AG04449 (cell line): ENCODE results near the gene MMP25.

ENCODE experiments used
- CTCF ChIA-PET: fragments of 350-600 bp; formaldehyde crosslinking; extraction: SDS; loops from one replicate; lab custom pipeline; 2021; ENCODE audit warnings: antibody characterized with exemption; lab: Yijun Ruan, JAX
- POLR2A ChIA-PET: fragments of 400-600, 350-600 bp; formaldehyde crosslinking; extraction: SDS; loops from one replicate; lab custom pipeline; 2020; ENCODE audit warnings: antibody characterized with exemption, inconsistent platforms; lab: Yijun Ruan, JAX
- DNase-seq: peaks from one replicate; pipeline ENCODE4 v3.0.0-alpha.2; 2010; ENCODE audit warnings: low read depth, low spot score
- H3K4me3 ChIP-seq: 2 replicates; pipeline ENCODE4 v1.5.1; 2011; ENCODE audit warnings: low read depth, mild to moderate bottlenecking, control low read depth, low read length
- TF ChIP-seq, protein P1 (sequence below): IDR thresholded peaks from one replicate; pipeline ENCODE4 v1.5.1; 2011; ENCODE audit warnings: mild to moderate bottlenecking, moderate library complexity, low read length, control low read depth, inconsistent platforms; ENCODE audit not compliant: insufficient read depth; ENCODE audit errors: missing control alignments

The MMP25 gene

DNA sequence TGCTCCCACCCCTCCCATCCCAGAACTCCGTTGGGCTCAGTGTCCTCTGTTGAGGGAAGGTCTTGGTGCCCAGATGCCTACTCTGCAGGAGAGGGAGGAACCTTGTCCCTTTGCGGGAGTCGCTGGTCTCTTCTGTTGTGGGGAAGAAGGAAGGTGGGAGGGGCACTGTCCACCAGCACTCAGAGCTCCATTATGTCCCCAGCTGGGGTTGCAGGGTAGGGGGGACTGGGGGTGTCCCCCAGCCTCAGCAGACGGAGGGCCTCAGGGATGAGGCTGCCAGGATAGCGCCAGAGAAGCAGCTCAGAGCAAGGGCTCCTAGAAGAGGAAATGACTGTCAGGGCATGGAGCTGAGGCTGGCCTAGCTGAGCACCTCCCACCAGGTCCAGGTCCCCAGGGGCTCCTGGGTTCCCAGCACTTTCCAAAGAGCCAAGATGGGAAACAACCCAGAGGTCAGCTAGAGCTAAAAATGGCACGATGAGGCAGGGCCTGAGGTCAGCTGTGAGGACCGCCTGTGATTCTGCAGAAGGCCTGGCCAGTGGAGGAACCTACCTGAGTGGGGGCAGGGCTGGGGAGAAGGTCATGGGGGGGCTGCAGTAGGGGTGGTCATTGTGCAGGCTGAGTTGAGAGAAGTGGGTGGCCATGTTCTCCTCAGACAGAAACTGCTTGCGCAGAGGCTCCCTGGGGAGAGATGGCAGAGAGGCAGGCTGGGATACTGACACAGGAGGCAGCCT, 23.5 kb upstream of the MMP25 start:
- ChIA-PET CTCF (interaction anchor here (1.2 to 6.5 kb wide), 3 partner anchors 9 to 37 kb away, joined by 4 to 71 read pairs (median 5); no protein-coding TSS in a partner anchor), POLR2A (interaction anchor here (0.6 to 5.7 kb wide), 8 partner anchors 9 to 112 kb away, joined by 3 to 40 read pairs (median 4); partner anchors contain the start of gene ZNF213)
- TF ChIP-seq, protein P1, sequence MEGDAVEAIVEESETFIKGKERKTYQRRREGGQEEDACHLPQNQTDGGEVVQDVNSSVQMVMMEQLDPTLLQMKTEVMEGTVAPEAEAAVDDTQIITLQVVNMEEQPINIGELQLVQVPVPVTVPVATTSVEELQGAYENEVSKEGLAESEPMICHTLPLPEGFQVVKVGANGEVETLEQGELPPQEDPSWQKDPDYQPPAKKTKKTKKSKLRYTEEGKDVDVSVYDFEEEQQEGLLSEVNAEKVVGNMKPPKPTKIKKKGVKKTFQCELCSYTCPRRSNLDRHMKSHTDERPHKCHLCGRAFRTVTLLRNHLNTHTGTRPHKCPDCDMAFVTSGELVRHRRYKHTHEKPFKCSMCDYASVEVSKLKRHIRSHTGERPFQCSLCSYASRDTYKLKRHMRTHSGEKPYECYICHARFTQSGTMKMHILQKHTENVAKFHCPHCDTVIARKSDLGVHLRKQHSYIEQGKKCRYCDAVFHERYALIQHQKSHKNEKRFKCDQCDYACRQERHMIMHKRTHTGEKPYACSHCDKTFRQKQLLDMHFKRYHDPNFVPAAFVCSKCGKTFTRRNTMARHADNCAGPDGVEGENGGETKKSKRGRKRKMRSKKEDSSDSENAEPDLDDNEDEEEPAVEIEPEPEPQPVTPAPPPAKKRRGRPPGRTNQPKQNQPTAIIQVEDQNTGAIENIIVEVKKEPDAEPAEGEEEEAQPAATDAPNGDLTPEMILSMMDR: no peak
- H3K4me3 ChIP-seq: peak overlapping the region; percentile 75
- DNase-seq: no peak

DNA sequence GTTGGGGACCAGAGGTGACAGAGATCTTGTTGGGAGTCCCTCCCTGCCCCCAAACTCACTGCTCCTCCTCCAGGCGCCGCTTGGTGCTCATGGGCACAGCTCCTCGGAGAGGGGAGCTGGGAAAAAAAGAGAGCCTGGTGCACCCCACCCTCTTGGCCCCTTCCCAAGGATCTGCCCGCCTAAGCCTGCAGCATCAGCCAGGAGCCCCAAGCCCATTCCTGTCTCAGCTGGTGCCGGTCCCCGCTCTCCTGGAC, 23.0 kb upstream of the MMP25 start:
- peak overlapping the region; percentile 75 for H3K4me3 ChIP-seq
- ChIA-PET POLR2A (interaction anchor here (0.6 to 5.7 kb wide), 6 partner anchors 8 to 111 kb away, joined by 3 to 40 read pairs (median 6); partner anchors contain the start of gene ZNF213), CTCF (interaction anchor here (1.2 to 6.5 kb wide), 2 partner anchors 8 to 36 kb away, joined by 4 to 71 read pairs; no protein-coding TSS in a partner anchor)
- TF ChIP-seq, protein P1: no peak
- DNase-seq: no peak

DNA sequence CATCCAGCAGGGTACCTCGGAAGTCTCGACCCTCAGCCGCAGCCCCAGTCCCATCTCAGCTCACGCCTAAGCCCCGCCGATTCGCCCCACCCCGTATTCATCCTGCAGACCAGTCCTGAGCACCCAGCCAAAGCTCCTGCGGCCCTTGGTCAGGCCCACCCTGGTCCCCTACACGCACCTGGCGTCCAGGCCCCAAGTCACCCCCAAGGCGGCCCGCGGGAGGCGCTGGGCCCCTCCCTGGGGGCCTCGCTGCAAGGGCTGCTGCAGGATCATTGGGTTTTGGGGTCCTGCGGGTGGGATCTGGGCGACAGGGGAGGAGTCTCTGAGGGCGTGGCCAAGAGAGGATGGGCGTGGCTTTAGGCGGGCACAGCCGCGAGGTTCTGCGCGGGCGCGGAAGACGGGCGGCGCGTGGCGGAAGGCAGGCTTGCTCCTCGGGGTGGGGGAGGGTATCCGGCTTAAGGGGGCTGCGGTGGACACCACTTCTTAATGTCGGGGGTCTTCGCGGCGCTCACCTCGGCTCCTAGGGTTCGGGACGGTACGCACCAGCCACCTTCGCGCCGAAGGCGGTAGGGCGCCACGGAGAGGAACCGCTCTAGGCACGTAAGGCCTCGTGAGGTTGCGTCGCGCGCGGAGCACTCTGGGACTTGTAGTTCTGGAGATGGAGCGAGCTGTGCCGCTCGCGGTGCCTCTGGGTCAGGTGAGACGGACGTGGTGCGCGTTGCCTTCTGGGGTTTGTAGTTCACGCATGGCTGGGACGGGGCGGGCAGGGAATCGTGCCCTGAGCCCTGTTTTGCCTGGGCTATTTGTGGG, 22.5 kb upstream of the MMP25 start, which contains the start of the genes HCFC1R1 and THOC6:
Gene HCFC1R1 (minus strand): TSS at position 274 of the 810 bp plus-strand sequence. CDS start 1 bp downstream, at position 273.
Gene THOC6 (plus strand): TSS at position 367 of the 810 bp plus-strand sequence. CDS start 292 bp downstream, at position 659.
- POLR2A ChIA-PET: interaction anchor here (0.6 to 5.7 kb wide), 7 partner anchors 8 to 136 kb away, joined by 3 to 40 read pairs (median 5); partner anchors contain the start of gene ZNF213
- peak; percentile 80 for DNase-seq
- TF ChIP-seq, protein P1: no peak
- CTCF ChIA-PET: interaction anchor here (1.2 to 6.5 kb wide), 3 partner anchors 8 to 36 kb away, joined by 4 to 71 read pairs (median 6); no protein-coding TSS in a partner anchor
- peak within 1 kb of the TSS; percentile 75 for H3K4me3 ChIP-seq

DNA sequence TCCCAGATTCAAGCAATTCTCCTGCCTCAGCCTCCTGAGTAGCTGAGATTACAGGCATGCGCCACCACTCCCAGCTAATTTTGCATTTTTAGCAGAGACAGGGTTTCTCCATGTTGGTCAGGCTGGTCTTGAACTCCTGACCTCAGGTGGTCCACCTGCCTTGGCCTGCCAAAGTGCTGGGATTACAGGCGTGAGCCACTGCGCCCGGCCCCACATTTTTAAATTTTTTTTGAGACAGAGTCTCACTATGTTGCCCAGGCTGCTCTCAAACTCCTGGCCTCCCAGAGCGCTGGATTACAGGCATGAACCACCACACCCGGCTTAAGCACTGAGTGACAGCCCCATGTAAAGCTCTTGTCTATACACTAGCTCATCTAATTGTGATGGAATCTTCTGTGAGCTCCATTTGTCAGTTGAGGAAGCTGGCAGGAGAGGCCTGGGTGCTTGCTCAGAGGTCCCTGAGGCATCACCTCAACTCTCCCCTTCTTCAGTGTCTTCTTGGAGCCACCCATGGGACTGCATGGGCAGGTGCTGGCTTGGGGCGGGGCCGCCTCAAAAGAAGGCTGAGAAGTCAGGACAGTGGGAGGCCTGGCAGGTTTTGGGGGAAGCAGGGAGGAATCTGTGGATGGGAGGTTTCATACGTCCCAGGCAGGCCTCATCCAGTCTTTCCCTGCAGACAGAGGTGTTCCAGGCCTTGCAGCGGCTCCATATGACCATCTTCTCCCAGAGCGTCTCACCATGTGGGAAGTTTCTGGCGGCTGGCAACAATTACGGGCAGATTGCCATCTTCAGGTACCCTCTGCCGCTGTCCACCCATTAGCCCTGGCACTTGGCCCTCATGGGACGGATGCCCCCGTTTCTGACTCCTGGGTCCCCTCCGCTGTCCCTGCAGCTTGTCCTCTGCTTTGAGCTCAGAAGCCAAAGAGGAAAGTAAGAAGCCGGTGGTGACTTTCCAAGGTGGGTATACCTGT, 21.0 kb upstream of the MMP25 start:
- POLR2A ChIA-PET: interaction anchor here (1.2 to 5.7 kb wide), 2 partner anchors 6 to 22 kb away, joined by 3 to 40 read pairs; no protein-coding TSS in a partner anchor

DNA sequence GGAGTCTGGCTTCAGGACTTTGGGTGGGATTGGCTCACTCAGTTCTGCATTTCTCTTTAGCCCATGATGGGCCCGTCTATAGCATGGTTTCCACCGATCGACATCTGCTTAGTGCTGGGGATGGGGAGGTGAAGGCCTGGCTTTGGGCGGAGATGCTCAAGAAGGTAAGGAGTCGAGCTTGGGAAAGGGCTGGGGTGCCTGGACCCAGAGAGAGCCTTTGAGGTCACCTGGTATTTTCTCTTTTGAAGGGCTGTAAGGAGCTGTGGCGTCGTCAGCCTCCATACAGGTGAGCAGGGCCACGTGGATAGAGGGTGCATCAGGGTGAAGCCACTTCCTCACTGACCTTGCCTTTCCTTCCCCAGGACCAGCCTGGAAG, 20.4 kb upstream of the MMP25 start:
- ChIA-PET CTCF (interaction anchor here (1.9 to 8.8 kb wide), 2 partner anchors 8 to 21 kb away, joined by 6 to 112 read pairs; no protein-coding TSS in a partner anchor), POLR2A (interaction anchor here (1.2 kb wide), 1 partner anchor 22 kb away, joined by 3 read pairs; no protein-coding TSS in a partner anchor)
- TF ChIP-seq, protein P1: no peak
- no peak overlapping the region for H3K4me3 ChIP-seq
- no peak for DNase-seq

More for the DNA sequence above, 21.0 kb upstream of the MMP25 start:
- CTCF ChIA-PET: interaction anchor here (0.7 to 1.9 kb wide), 2 partner anchors 9 to 20 kb away, joined by 3 to 6 read pairs; no protein-coding TSS in a partner anchor
- no peak for DNase-seq
- TF ChIP-seq, protein P1: no peak
- H3K4me3 ChIP-seq: no peak overlapping the region
